IPS-11a (cell line): ENCODE data around the gene ASCC2.
"Not testable (repeated sequence)": the region's sequence is repeated elsewhere in the genome, so short reads cannot be mapped to it uniquely, and the experiment has no call there.

Experiments
- H3K4me3 ChIP-seq: one replicate; pipeline ENCODE4 v1.5.1; 2013; ENCODE audit warnings: low read depth, low read length, control low read depth

Gene ASCC2

GRCh38 chr22:29762263-29762662 is 75.8 kb downstream of the ASCC2 start:
- H3K4me3 ChIP-seq, result no peak overlapping the region

GRCh38 chr22:29758959-29759358 is 79.1 kb downstream of the ASCC2 start:
- no peak overlapping the region for H3K4me3 ChIP-seq

GRCh38 chr22:29758068-29758622 is 79.9 kb downstream of the ASCC2 start:
- H3K4me3 ChIP-seq, result no peak overlapping the region

- no peak overlapping the region for H3K4me3 ChIP-seq
Measured at GRCh38 chr22:29757096-29757495, 81.0 kb downstream of the ASCC2 start.

GRCh38 chr22:29756341-29756740 is 81.7 kb downstream of the ASCC2 start:
- H3K4me3 ChIP-seq, result no peak overlapping the region

GRCh38 chr22:29755889-29756288 is 82.2 kb downstream of the ASCC2 start:
- H3K4me3 ChIP-seq, result no peak overlapping the region

GRCh38 chr22:29754658-29755395 is 83.2 kb downstream of the ASCC2 start:
- not testable (repeated sequence) for H3K4me3 ChIP-seq

GRCh38 chr22:29753808-29754657 is 84.0 kb downstream of the ASCC2 start:
- H3K4me3 ChIP-seq, result no peak overlapping the region

GRCh38 chr22:29751669-29752068 is 86.4 kb downstream of the ASCC2 start:
- no peak overlapping the region for H3K4me3 ChIP-seq

GRCh38 chr22:29750559-29751538 is 87.2 kb downstream of the ASCC2 start:
- no peak overlapping the region for H3K4me3 ChIP-seq

GRCh38 chr22:29750029-29750428 is 88.0 kb downstream of the ASCC2 start:
- H3K4me3 ChIP-seq, result no peak overlapping the region

GRCh38 chr22:29748248-29748893 is 89.7 kb downstream of the ASCC2 start:
- no peak overlapping the region for H3K4me3 ChIP-seq

- no peak overlapping the region for H3K4me3 ChIP-seq
Measured at GRCh38 chr22:29747832-29748231, 90.2 kb downstream of the ASCC2 start.

- H3K4me3 ChIP-seq, result no peak overlapping the region
Measured at GRCh38 chr22:29744902-29745301, 93.2 kb downstream of the ASCC2 start.

- H3K4me3 ChIP-seq, result no peak overlapping the region
Measured at GRCh38 chr22:29742326-29742725, 95.7 kb downstream of the ASCC2 start.

- H3K4me3 ChIP-seq, result no peak overlapping the region
Measured at GRCh38 chr22:29741926-29742325, 96.1 kb downstream of the ASCC2 start.

GRCh38 chr22:29740216-29740615 is 97.9 kb downstream of the ASCC2 start:
- no peak overlapping the region for H3K4me3 ChIP-seq

GRCh38 chr22:29739346-29739875 is 98.7 kb downstream of the ASCC2 start:
- no peak overlapping the region for H3K4me3 ChIP-seq
